Liver (tissue), 9 donors: ENCODE data around the gene VAPB. TPM values are rescaled to one million over a fixed set of nuclear protein-coding genes. Genes with fewer than 3 reads are reported as not detected.

Experiments
- DNase-seq: peaks from one replicate; pipeline ENCODE4 v3.0.0-alpha.2; 2017; ENCODE audit warnings: low spot score
- H3K27ac ChIP-seq, 2 donors: one replicate each; pipeline ENCODE4 v1.7.0; 2013; ENCODE audit warnings: inconsistent platforms in 2 of 2, low read length in 2 of 2, control low read depth in 1 of 2, low read depth in 1 of 2, mild to moderate bottlenecking in 1 of 2
- H3K27me3 ChIP-seq, 4 donors: one replicate each; pipeline versions ENCODE4 v1.6.1 to v1.7.0; 2013; ENCODE audit warnings: low read length in 3 of 4, inconsistent platforms in 1 of 4, mild to moderate bottlenecking in 1 of 4, moderate library complexity in 1 of 4; ENCODE audit not compliant: control insufficient read depth in 4 of 4, insufficient read depth in 4 of 4
- H3K36me3 ChIP-seq, 4 donors: one replicate each; pipeline versions ENCODE4 v1.6.1 to v1.7.0; 2013; ENCODE audit warnings: low read length in 3 of 4, mild to moderate bottlenecking in 3 of 4, low read depth in 1 of 4, moderate library complexity in 1 of 4; ENCODE audit not compliant: control insufficient read depth in 4 of 4, insufficient read depth in 3 of 4
- H3K4me1 ChIP-seq, 4 donors: one replicate each; pipeline versions ENCODE4 v1.6.1 to v1.7.0; 2013; ENCODE audit warnings: low read length in 3 of 4, mild to moderate bottlenecking in 3 of 4, moderate library complexity in 1 of 4; ENCODE audit not compliant: control insufficient read depth in 4 of 4, insufficient read depth in 4 of 4
- H3K4me3 ChIP-seq, 3 donors: one replicate each; pipeline versions ENCODE4 v1.6.1 to v1.7.0; 2013; ENCODE audit warnings: low read length in 3 of 3, control low read depth in 1 of 3, low read depth in 1 of 3, mild to moderate bottlenecking in 1 of 3
- H3K9ac ChIP-seq, 2 donors: one replicate each; pipeline ENCODE4 v1.7.0; 2013; ENCODE audit warnings: low read length in 2 of 2, mild to moderate bottlenecking in 2 of 2, moderate library complexity in 2 of 2, control low read depth in 1 of 2, low read depth in 1 of 2
- H3K9me3 ChIP-seq, 4 donors: one replicate each; pipeline versions ENCODE4 v1.6.1 to v1.7.0; 2013; ENCODE audit warnings: low read length in 3 of 4; ENCODE audit not compliant: control insufficient read depth in 4 of 4
- EGR1 ChIP-seq, 2 donors: IDR thresholded peaks; 2 replicates each; pipeline ENCODE4 v1.6.1; 2016 to 2018; ENCODE audit warnings: antibody characterized with exemption in 2 of 2, low read depth in 2 of 2
- FOXA1 ChIP-seq: IDR thresholded peaks from 2 replicates; pipeline ENCODE4 v1.6.1; 2016; ENCODE audit warnings: antibody characterized with exemption
- FOXA2 ChIP-seq: IDR thresholded peaks from 2 replicates; pipeline ENCODE4 v1.6.1; 2016; ENCODE audit warnings: antibody characterized with exemption
- GABPA ChIP-seq, 2 donors: IDR thresholded peaks in 1 of 2; conservative IDR thresholded peaks in 1 of 2; 2 replicates each; pipeline ENCODE4 v1.6.1; 2016; ENCODE audit warnings: antibody characterized with exemption in 2 of 2, mild to moderate bottlenecking in 1 of 2, moderate library complexity in 1 of 2
- HNF4A ChIP-seq, 2 donors: conservative IDR thresholded peaks; 2 replicates each; pipeline ENCODE4 v1.6.1; 2016; ENCODE audit warnings: antibody characterized with exemption in 2 of 2, mild to moderate bottlenecking in 2 of 2
- HNF4G ChIP-seq: IDR thresholded peaks from 2 replicates; pipeline ENCODE4 v1.6.1; 2016; ENCODE audit warnings: antibody characterized with exemption
- JUND ChIP-seq, 2 donors: IDR thresholded peaks; 2 replicates each; pipeline ENCODE4 v1.6.1; 2016; ENCODE audit warnings: antibody characterized with exemption in 2 of 2
- MAX ChIP-seq: IDR thresholded peaks from 2 replicates; pipeline ENCODE4 v1.6.1; 2016; ENCODE audit warnings: antibody characterized with exemption
- RAD21 ChIP-seq, 2 donors: IDR thresholded peaks; 2 replicates each; pipeline ENCODE4 v1.6.1; 2016; ENCODE audit warnings: antibody characterized with exemption in 2 of 2, mild to moderate bottlenecking in 2 of 2
- RXRA ChIP-seq, 2 donors: IDR thresholded peaks; 2 replicates each; pipeline ENCODE4 v1.6.1; 2017 to 2018; ENCODE audit warnings: antibody characterized with exemption in 2 of 2, mild to moderate bottlenecking in 1 of 2
- SP1 ChIP-seq: IDR thresholded peaks from 2 replicates; pipeline ENCODE4 v1.6.1; 2018; ENCODE audit warnings: antibody characterized with exemption, mild to moderate bottlenecking
- TAF1 ChIP-seq: conservative IDR thresholded peaks from 2 replicates; pipeline ENCODE4 v1.6.1; 2016; ENCODE audit warnings: antibody characterized with exemption, mild to moderate bottlenecking
- YY1 ChIP-seq: IDR thresholded peaks from 2 replicates; pipeline ENCODE4 v1.6.1; 2016; ENCODE audit warnings: antibody characterized with exemption, mild to moderate bottlenecking
- ZBTB33 ChIP-seq: IDR thresholded peaks from 2 replicates; pipeline ENCODE4 v1.6.1; 2016; ENCODE audit warnings: antibody characterized with exemption
- WGBS: extraction: QIAGEN DNeasy Blood & Tissue Kit; methylation state at CpG from one replicate; pipeline ENCODE4 v1.1.7; 2013; 5-methylcytosine and 5-hydroxymethylcytosine counted together
- polyA plus RNA-seq, 2 donors: library from polyadenylated mRNA; stranded (reverse) in 1 of 2; unstranded in 1 of 2; fragments of 200-250 nt in 1 of 2; fragments of >200 nt in 1 of 2; fragmentation: Nextera tagmentation in 1 of 2; extraction: Ambion mirVana in 1 of 2; gene quantifications; one replicate each; pipeline versions ENCODE4 v1.2.1 to v1.2.3, GENCODE V29; 2013 to 2015
- total RNA-seq, 2 donors: library from RNA; depleted of rRNA; stranded (reverse); fragments of >200 nt; gene quantifications; one replicate each; pipeline ENCODE4 v1.2.3, GENCODE V29; 2014
- TF ChIP-seq, protein P1 (sequence below): IDR thresholded peaks from 2 replicates; pipeline ENCODE4 v1.6.1; 2016; ENCODE audit warnings: antibody characterized with exemption
- TF ChIP-seq, protein P2 (sequence below): IDR thresholded peaks from 2 replicates; pipeline ENCODE4 v1.6.1; 2016; ENCODE audit warnings: antibody characterized with exemption, mild to moderate bottlenecking
- TF ChIP-seq, protein P3 (sequence below): fragments of 150-350 bp; IDR thresholded peaks from 2 replicates; pipeline ENCODE4 v1.5.1; 2017; ENCODE audit warnings: improper control_type of control experiment, low read depth, low read length; ENCODE audit not compliant: missing input control
- donor health status: healthy.
- donor health status: healthy.
- donor health status: healthy.
- donor health status: healthy.
- donor health status: healthy.

The VAPB gene
- total and polyA plus RNA-seq, 4 donors, result 12.2 to 21.7 (median 18.5) TPM

- H3K27ac ChIP-seq, result no peak overlapping the region
- H3K27me3 ChIP-seq, result no peaks in the 10 kb centered on the region
- no peak overlapping the region for H3K4me3 ChIP-seq
- no peak overlapping the region for H3K9ac ChIP-seq
- H3K36me3 ChIP-seq, result peaks cover 1 to 28% (median 17%) of the 10 kb centered on the region in 4 donors
- H3K9me3 ChIP-seq, result no peaks in the 10 kb centered on the region
- H3K4me1 ChIP-seq, result no peaks in the 10 kb centered on the region
- TF ChIP-seq, protein P1, sequence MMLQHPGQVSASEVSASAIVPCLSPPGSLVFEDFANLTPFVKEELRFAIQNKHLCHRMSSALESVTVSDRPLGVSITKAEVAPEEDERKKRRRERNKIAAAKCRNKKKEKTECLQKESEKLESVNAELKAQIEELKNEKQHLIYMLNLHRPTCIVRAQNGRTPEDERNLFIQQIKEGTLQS, result no peak
- TF ChIP-seq YY1 (no peak), HNF4G (no peak), TAF1 (no peak), RXRA (IDR thresholded peaks at IDR 0.05) (no peak), HNF4A (conservative IDR thresholded peaks at IDR 0.05) (no peak), GABPA (IDR thresholded peaks at IDR 0.05 in 1 of 2, conservative IDR thresholded peaks at IDR 0.05 in 1 of 2) (no peak), FOXA2 (no peak), EGR1 (IDR thresholded peaks at IDR 0.05; ENCODE audit: low read depth in 2 of 2) (no peak), RAD21 (IDR thresholded peaks at IDR 0.05) (no peak), ZBTB33 (no peak), FOXA1 (no peak), SP1 (no peak), MAX (no peak), JUND (IDR thresholded peaks at IDR 0.05) (no peak)
- TF ChIP-seq, protein P2, sequence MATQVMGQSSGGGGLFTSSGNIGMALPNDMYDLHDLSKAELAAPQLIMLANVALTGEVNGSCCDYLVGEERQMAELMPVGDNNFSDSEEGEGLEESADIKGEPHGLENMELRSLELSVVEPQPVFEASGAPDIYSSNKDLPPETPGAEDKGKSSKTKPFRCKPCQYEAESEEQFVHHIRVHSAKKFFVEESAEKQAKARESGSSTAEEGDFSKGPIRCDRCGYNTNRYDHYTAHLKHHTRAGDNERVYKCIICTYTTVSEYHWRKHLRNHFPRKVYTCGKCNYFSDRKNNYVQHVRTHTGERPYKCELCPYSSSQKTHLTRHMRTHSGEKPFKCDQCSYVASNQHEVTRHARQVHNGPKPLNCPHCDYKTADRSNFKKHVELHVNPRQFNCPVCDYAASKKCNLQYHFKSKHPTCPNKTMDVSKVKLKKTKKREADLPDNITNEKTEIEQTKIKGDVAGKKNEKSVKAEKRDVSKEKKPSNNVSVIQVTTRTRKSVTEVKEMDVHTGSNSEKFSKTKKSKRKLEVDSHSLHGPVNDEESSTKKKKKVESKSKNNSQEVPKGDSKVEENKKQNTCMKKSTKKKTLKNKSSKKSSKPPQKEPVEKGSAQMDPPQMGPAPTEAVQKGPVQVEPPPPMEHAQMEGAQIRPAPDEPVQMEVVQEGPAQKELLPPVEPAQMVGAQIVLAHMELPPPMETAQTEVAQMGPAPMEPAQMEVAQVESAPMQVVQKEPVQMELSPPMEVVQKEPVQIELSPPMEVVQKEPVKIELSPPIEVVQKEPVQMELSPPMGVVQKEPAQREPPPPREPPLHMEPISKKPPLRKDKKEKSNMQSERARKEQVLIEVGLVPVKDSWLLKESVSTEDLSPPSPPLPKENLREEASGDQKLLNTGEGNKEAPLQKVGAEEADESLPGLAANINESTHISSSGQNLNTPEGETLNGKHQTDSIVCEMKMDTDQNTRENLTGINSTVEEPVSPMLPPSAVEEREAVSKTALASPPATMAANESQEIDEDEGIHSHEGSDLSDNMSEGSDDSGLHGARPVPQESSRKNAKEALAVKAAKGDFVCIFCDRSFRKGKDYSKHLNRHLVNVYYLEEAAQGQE, result no peak
- TF ChIP-seq, protein P3, sequence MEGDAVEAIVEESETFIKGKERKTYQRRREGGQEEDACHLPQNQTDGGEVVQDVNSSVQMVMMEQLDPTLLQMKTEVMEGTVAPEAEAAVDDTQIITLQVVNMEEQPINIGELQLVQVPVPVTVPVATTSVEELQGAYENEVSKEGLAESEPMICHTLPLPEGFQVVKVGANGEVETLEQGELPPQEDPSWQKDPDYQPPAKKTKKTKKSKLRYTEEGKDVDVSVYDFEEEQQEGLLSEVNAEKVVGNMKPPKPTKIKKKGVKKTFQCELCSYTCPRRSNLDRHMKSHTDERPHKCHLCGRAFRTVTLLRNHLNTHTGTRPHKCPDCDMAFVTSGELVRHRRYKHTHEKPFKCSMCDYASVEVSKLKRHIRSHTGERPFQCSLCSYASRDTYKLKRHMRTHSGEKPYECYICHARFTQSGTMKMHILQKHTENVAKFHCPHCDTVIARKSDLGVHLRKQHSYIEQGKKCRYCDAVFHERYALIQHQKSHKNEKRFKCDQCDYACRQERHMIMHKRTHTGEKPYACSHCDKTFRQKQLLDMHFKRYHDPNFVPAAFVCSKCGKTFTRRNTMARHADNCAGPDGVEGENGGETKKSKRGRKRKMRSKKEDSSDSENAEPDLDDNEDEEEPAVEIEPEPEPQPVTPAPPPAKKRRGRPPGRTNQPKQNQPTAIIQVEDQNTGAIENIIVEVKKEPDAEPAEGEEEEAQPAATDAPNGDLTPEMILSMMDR, result no peak
- WGBS, result 94% methylated on average over 6 of the region's 6 CpGs
- DNase-seq, result no peak
These were observed 57.4 kb downstream of the VAPB start for GRCh38 chr20:58446264-58446959.
